ENCODE results near the gene TMEM25. TPM values are rescaled to one million over a fixed set of nuclear protein-coding genes. Genes with fewer than 3 reads are reported as not detected.
"Not testable (repeated sequence)": the region's sequence is repeated elsewhere in the genome, so short reads cannot be mapped to it uniquely, and the experiment has no call there.

The TMEM25 gene
- total and polyA plus RNA-seq, 7 donors: 1.3 to 14.7 (median 6.8) TPM

DNA sequence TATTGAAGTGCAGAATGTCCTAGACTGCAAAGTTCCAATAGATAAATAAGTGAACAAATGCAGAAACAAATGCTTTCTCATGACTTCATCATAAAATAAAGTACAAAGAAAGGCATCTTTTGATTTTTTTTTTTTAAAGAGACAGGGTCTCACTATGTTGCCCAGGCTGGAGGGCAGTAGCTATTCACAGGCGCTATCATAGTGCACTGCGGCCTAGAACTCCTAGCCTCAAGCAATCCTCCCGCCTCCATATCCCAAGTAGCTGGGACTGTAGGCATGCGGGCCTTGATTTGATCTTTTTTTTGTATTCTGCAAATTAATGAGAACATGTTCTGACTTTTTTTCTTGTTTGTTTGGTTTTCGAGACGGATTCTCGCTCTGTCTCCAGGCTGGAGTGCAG lies 43.6 kb downstream of the TMEM25 start:
- no peak overlapping the region for H3K27ac ChIP-seq
- no peaks in the 10 kb centered on the region for H3K36me3 ChIP-seq (ENCODE audit: insufficient read depth in 1 of 2, low read depth in 1 of 2)
- ATAC-seq: no peak
- intact Hi-C loops (cut with DNase I): no loop called here
- H3K27me3 ChIP-seq (ENCODE audit: insufficient read depth in 3 of 3, low read length in 2 of 3): no peaks in the 10 kb centered on the region
- TF ChIP-seq CTCF (IDR thresholded peaks at IDR 0.05): no peak
- H3K4me1 ChIP-seq: peaks cover 62% of the 10 kb centered on the region
- no peak for DNase-seq
- peak overlapping the region; percentile 99 for H3K4me3 ChIP-seq
- WGBS, 3 donors: 85 to 94% (median 87%) methylated on average over 7 of the region's 7 CpGs
- H3K9me3 ChIP-seq: no peaks in the 10 kb centered on the region

DNA sequence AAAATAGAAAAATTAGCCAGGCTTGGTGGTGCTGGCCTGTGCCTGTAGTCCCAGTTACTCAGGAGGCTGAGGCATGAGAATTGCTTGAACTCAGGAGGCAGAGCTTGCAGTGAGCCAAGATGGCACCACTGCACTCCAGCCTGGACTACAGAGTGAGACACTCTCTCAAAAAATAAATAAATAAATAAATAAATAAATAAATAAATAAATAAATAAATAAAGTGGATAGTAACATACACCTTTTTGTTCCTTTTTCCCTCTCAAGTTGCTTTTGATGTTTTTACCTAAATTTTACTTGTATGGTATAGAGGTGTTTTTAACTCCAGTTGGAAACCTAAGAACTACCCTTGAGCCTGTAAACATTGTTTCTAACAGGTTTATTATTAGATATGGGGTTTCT lies 47.0 kb downstream of the TMEM25 start:
- Histone ChIP-seq H3K4me1 (peaks cover 65% of the 10 kb centered on the region), H3K36me3 (ENCODE audit: insufficient read depth in 1 of 2, low read depth in 1 of 2) (peaks cover 3 to 16% of the 10 kb centered on the region in 2 donors)
- intact Hi-C loops (cut with DNase I): not testable (repeated sequence)

GRCh38 chr11:118581057-118581456 lies 50.1 kb downstream of the TMEM25 start:
- WGBS, 3 donors: 60 to 65% (median 61%) methylated on average over 6 of the region's 6 CpGs
- DNase-seq (no peak), ATAC-seq (no peak)
- intact Hi-C loops (cut with DNase I): loop anchor here in 1 of 2 donors (10.0 kb wide), 1 partner anchor 174 kb away; no protein-coding TSS in a partner anchor
- Histone ChIP-seq H3K9me3 (no peaks in the 10 kb centered on the region), H3K4me3 (no peak overlapping the region), H3K4me1 (peaks cover 37% of the 10 kb centered on the region), H3K27me3 (ENCODE audit: insufficient read depth in 3 of 3, low read length in 2 of 3) (no peaks in the 10 kb centered on the region), H3K27ac (peak overlapping the region; percentile 19), H3K36me3 (ENCODE audit: insufficient read depth in 1 of 2, low read depth in 1 of 2) (peaks cover 10 to 47% of the 10 kb centered on the region in 2 donors)
- TF ChIP-seq CTCF (IDR thresholded peaks at IDR 0.05): no peak

More for the DNA sequence above, 47.0 kb downstream of the TMEM25 start:
- ATAC-seq; H3K4me3 ChIP-seq; H3K27me3 ChIP-seq (ENCODE audit: insufficient read depth in 3 of 3, low read length in 2 of 3); H3K9me3 ChIP-seq; H3K27ac ChIP-seq; DNase-seq: not testable (repeated sequence)

Other genes with a start within 250 kb of the TMEM25 start
- gene CD3E, start 226.5 kb upstream of the TMEM25 start, total RNA-seq: 1 to 10 TPM in 1 of 4 donors, under 1 TPM in 3; 0.24 to 1.2 (median 0.67) TPM
- under 1 TPM; 0.15 to 0.27 (median 0.22) TPM for gene CD3E, start 226.5 kb upstream of the TMEM25 start, polyA plus RNA-seq
- under 1 TPM in 3 of 4 donors, not detected in 1; 0.45 to 0.81 (median 0.50) TPM for gene CD3D, start 188.5 kb upstream of the TMEM25 start, total RNA-seq
- gene CD3D, start 188.5 kb upstream of the TMEM25 start, polyA plus RNA-seq: under 1 TPM; 0.12 to 0.20 (median 0.19) TPM
- gene CD3G, start 186.8 kb upstream of the TMEM25 start, total RNA-seq: under 1 TPM; 0.26 to 0.71 (median 0.57) TPM
- under 1 TPM; 0.01 to 0.05 (median 0.04) TPM for gene CD3G, start 186.8 kb upstream of the TMEM25 start, polyA plus RNA-seq
- 10 to 100 TPM; 21.0 to 42.3 (median 33.0) TPM for gene UBE4A, start 171.6 kb upstream of the TMEM25 start, total RNA-seq
- 10 to 100 TPM; 15.0 to 31.1 (median 16.8) TPM for gene UBE4A, start 171.6 kb upstream of the TMEM25 start, polyA plus RNA-seq
- gene ATP5MG, start 129.6 kb upstream of the TMEM25 start, total RNA-seq: 100 to 1,000 TPM; 237 to 340 (median 251) TPM
- 100 to 1,000 TPM; 180 to 217 (median 189) TPM for gene ATP5MG, start 129.6 kb upstream of the TMEM25 start, polyA plus RNA-seq
- 10 to 100 TPM; 18.1 to 27.3 (median 22.0) TPM for gene KMT2A, start 94.7 kb upstream of the TMEM25 start, total RNA-seq
- gene KMT2A, start 94.7 kb upstream of the TMEM25 start, polyA plus RNA-seq: 1 to 10 TPM; 3.1 to 9.9 (median 4.8) TPM
- gene TTC36, start 3.7 kb upstream of the TMEM25 start, total RNA-seq: 1 to 10 TPM in 1 of 4 donors, under 1 TPM in 2, not detected in 1; 0.54 to 1.2 (median 0.59) TPM
- under 1 TPM in 2 of 3 donors, not detected in 1; 0.09 TPM for gene TTC36, start 3.7 kb upstream of the TMEM25 start, polyA plus RNA-seq
- gene IFT46, start 34.7 kb downstream of the TMEM25 start, total RNA-seq: 10 to 100 TPM; 10.2 to 16.0 (median 13.4) TPM
- gene IFT46, start 34.7 kb downstream of the TMEM25 start, polyA plus RNA-seq: 10 to 100 TPM in 2 of 3 donors, 1 to 10 TPM in 1; 5.1 to 28.5 (median 11.7) TPM
- 10 to 100 TPM; 54.2 to 65.7 (median 60.1) TPM for gene ARCN1, start 41.2 kb downstream of the TMEM25 start, total RNA-seq
- 10 to 100 TPM; 49.4 to 76.3 (median 73.9) TPM for gene ARCN1, start 41.2 kb downstream of the TMEM25 start, polyA plus RNA-seq
- 10 to 100 TPM; 27.7 to 45.8 (median 34.2) TPM for gene PHLDB1, start 76.4 kb downstream of the TMEM25 start, total RNA-seq
- gene PHLDB1, start 76.4 kb downstream of the TMEM25 start, polyA plus RNA-seq: 10 to 100 TPM; 12.6 to 19.2 (median 12.7) TPM
- not detected for gene TREH, start 148.5 kb downstream of the TMEM25 start, total RNA-seq
- gene TREH, start 148.5 kb downstream of the TMEM25 start, polyA plus RNA-seq: under 1 TPM; 0.17 to 0.23 (median 0.17) TPM